LNCAP (cell line): ENCODE measurements around the gene DUSP28.

Experiments used
- TF ChIP-seq, protein P1 (sequence below): fragments of 450-650 bp; IDR thresholded peaks from 2 replicates; pipeline ENCODE4 v1.5.1; 2017; ENCODE audit warnings: mild to moderate bottlenecking

The DUSP28 gene

GRCh38 chr2:240523451-240524281, 36.5 kb upstream of the DUSP28 start:
- TF ChIP-seq, protein P1, sequence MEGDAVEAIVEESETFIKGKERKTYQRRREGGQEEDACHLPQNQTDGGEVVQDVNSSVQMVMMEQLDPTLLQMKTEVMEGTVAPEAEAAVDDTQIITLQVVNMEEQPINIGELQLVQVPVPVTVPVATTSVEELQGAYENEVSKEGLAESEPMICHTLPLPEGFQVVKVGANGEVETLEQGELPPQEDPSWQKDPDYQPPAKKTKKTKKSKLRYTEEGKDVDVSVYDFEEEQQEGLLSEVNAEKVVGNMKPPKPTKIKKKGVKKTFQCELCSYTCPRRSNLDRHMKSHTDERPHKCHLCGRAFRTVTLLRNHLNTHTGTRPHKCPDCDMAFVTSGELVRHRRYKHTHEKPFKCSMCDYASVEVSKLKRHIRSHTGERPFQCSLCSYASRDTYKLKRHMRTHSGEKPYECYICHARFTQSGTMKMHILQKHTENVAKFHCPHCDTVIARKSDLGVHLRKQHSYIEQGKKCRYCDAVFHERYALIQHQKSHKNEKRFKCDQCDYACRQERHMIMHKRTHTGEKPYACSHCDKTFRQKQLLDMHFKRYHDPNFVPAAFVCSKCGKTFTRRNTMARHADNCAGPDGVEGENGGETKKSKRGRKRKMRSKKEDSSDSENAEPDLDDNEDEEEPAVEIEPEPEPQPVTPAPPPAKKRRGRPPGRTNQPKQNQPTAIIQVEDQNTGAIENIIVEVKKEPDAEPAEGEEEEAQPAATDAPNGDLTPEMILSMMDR, result no peak

DNA sequence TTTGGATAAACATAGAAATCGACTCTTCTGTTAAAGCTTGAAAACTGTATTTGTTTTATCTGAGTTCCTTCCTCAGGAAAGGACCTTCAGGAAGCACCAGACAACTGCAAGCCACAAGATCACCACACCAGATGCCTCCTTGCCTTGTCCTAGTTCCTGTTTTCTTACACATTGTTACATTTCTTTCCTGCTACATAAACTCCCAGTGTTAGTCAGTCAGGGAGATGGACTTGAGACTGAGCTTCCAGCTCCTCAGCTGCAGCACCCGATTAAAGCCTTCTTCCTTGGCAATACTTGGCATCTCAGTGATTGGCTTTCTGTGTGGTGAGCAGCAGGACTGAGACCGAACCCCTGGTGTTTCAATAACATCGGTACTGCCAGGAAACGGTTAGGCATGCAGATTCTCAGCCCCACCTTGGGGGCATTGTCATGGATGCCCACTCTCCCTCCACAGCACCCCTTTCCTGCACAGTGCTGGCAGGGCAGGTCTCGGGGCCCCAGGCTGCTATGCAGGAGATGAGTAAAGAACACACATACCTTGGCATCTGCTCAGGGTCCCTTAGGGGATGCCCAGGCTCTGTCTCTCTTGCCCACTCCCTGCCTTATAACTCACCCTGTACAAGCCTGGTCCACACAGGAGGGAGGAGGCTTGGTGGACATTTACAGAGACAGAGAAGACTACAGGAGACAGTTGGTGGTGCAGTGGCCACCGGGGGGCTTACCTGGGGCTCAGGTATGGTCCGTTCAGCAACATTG, 35.0 kb upstream of the DUSP28 start:
- TF ChIP-seq, protein P1, result no peak

- TF ChIP-seq, protein P1, result no peak
Measured at GRCh38 chr2:240525802-240526201, 34.4 kb upstream of the DUSP28 start.

DNA sequence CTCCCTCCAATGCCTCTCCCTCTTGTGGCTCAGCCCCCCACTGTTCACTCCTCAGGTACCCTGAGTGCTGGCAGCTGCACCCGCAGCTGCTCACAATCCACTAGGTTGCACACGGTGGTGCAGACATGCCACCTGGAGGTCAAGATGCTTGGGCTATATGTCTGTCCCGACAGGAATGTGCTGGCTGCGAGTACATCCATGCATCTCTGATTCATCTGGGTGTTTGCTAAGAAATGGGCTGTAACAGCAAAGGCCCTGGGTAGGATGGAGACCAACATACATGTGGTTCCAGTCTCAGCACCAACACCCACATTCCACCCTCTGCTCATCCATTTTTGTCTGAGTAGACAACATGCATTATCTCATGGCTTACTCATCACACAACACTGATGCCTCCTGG, 33.6 kb upstream of the DUSP28 start:
- TF ChIP-seq, protein P1, result no peak

- TF ChIP-seq, protein P1, result no peak
Measured at GRCh38 chr2:240527153-240527750, 32.9 kb upstream of the DUSP28 start.

DNA sequence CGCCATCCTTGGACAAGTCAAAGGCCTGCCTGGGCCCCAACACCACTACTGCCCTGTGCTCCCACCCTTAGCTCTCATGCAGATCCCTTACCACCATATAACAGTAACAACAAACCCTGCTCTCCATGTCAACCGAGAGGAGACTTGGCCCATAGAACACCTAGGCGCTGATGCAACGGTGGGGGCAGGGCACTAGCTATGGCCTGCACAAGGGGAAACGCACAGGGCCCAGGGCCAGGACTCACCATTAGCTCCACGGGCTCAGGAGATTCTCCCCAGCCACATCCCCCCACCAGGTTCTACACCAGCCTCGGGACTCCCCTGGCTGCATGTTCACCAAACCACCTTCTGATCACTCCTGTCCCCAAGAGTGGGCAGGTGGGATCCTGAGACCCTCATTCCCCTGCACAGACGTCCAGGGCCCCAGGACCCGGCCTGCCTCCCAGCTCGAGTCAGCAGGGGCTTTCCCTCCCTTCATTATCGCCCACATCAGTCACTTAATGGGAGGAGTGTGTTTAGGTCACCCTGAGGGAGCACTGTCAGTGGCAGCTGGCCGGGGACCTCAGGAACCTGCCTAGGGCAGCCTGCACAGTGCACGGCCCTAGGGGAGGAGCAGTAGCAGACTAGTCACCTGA, 31.6 kb upstream of the DUSP28 start:
- TF ChIP-seq, protein P1, result no peak

- TF ChIP-seq, protein P1, result no peak
Measured at GRCh38 chr2:240529344-240529999, 30.7 kb upstream of the DUSP28 start.
